ENCODE measurements around the gene ABCG4. TPM values are rescaled to one million over a fixed set of nuclear protein-coding genes. Genes with fewer than 3 reads are reported as not detected.
"Not testable (repeated sequence)": the region's sequence is repeated elsewhere in the genome, so short reads cannot be mapped to it uniquely, and the experiment has no call there.

ABCG4 gene
- 0.06 and 1.7 TPM in 2 replicates for total RNA-seq (2014; rRNA removed; shearing (Covaris generic))

GRCh38 chr11:119149018-119149785 is at the start of gene ABCG4:
Gene ABCG4 (plus strand): TSS chr11:119149052. CDS start chr11:119149966, 914 bp downstream.
- in situ Hi-C loops (cut with HindIII; ENCODE audit: low sequenced_read_pairs) = no loop called here
- DNase-seq (ENCODE audit: low spot score) = peak; percentile 60

- no peak for DNase-seq (ENCODE audit: low spot score)
- in situ Hi-C loops (cut with HindIII; ENCODE audit: low sequenced_read_pairs) = loop anchor here (10.0 to 25.0 kb wide), 2 partner anchors 85 to 213 kb away; partner anchors contain the start of genes MCAM, RPS25 and TRAPPC4
Observed at GRCh38 chr11:119099711-119100110, 49.1 kb upstream of the ABCG4 start.

DNA sequence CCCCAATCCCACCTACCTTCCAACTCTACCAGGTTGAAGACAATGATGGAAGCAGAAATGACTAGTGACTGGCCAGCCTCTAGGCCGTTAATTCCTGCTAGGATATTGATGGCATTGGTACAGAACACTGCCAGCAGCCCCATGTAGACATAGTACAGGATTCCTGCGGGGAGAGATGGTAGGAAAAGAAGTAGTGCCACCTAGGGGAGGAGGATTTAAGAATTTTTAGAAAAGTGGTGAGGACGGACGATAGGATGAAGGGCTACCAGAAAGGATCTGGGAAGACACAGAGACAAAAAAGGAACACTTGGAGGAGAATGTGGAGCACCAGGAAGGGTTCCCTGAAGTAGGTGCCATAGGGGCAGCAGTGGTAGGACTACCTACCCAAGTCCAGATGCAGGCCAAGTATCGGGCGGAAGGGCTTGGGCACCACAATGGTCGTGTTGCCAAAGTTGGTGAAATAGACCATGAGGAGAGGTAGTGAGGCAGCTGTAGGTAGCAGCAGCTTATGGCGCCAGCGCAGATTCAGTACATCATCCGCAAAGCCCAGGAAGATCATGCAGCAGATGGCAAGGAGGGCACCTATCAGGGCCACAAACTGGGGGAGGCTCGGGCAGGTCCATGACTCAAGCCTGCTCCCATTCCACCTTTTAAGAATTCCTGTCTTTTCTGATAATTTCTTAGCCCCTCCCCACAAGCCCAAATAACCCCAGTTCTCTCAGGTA is 48.4 kb upstream of the ABCG4 start:
- in situ Hi-C loops (cut with HindIII; ENCODE audit: low sequenced_read_pairs) = loop anchor here (10.0 to 25.0 kb wide), 2 partner anchors 86 to 212 kb away; partner anchors contain the start of genes MCAM, RPS25 and TRAPPC4

DNA sequence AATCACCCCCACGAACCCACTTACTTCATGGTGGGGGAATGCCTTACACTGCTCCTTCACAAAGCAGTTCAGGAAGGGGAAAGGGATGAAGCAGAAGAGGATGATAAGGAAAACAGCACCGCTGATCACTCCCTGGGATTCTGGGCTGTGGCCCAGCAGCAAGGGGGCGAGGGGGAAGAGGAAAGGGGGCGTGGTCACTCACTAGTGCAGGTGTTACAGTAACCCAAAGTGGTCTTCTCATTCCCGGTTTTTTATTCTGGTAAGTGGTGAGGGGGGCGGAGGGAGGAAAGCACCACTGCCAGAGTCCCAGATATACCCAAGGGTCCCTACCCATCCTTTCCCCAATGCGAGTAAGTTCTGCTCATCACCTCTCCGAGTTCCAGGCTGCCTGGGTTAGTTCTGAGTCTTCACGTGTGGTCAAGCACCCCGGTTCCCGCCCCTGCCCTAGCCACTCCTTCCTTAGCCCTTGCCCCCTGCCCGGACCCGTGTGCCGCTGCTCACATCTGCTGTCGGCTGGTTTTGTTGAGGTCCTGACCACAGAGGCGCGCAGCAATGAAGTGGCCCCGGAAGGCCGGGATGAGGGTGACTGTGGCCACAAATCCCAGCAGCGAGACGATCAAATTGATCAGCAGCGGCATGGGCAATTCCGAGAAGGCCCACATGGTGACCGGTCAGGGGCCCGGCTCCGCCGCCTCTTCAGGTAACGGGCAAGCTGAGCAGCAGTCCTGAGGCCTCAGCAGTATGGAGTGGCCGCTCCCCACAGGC is 47.7 kb upstream of the ABCG4 start:
- in situ Hi-C loops (cut with HindIII; ENCODE audit: low sequenced_read_pairs) = loop anchor here (10.0 to 25.0 kb wide), 2 partner anchors 86 to 211 kb away; partner anchors contain the start of genes MCAM, RPS25 and TRAPPC4

More for the DNA sequence above, 48.4 kb upstream of the ABCG4 start:
- no peak for DNase-seq (ENCODE audit: low spot score)

DNA sequence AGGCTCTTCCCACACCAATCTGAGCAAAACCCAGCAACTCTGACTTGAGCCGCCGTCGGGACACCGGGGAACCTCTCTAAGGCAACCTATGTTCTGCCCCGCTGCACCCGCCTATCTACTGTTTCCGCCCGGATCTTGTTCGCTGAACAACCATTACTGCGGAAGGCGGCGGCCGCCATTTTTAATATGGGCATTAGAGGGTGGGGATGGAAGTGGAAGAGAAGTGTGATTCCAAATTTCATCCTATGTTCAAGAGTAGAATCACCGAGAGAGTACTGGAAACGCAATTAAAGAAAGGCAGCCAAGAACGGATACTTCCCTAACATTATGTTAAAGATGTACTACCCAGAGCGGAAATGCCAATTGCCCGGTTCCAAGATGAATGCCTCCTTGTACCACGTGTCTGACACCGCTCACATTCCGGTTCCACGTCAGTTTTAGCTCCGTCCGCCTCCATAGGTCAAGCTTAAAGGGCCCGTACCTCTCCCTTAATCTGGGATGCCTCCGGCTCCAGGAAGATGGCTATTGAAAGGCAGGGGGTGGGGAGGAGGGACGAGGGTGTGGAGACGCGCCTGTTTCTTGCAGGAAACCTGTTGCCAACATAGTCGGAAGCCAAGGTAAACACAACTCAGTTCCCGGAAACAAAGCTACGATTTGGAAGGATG is 47.0 kb upstream of the ABCG4 start, which contains the start of gene DPAGT1:
Gene DPAGT1, minus strand, starts transcription at position 95 of the 665 bp plus-strand sequence. CDS start 198 bp downstream, outside the sequence.
- in situ Hi-C loops (cut with HindIII; ENCODE audit: low sequenced_read_pairs) = loop anchor here (10.0 to 25.0 kb wide), 2 partner anchors 87 to 210 kb away; partner anchors contain the start of genes MCAM, RPS25 and TRAPPC4
- peak; percentile 99 for DNase-seq (ENCODE audit: low spot score)

More for the DNA sequence above, 47.7 kb upstream of the ABCG4 start:
- no peak for DNase-seq (ENCODE audit: low spot score)

DNA sequence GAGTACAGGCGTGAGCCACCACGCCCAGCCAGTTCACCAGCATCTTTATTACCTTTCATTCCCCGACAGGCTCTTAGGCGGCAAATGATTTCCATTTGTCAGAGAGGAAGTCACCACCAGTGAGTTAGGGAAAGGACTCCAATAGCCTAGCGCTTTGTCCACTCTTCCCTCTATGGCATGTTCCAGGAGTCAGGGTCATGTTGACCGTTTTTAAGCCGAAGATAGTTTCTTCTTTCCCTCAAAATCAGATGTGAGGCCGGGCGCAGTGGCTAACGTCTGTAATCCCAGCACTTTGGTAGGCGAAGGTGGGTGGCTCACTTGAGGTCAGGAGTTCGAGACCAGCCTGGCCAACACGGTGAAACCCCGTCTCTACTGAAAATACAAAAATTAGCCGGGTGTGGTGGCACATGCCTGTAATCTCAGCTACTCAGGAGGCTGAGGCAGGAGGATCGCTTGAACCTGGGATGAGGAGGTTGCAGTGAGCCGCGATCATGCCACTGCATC is 45.6 kb upstream of the ABCG4 start:
- in situ Hi-C loops (cut with HindIII; ENCODE audit: low sequenced_read_pairs) = loop anchor here (10.0 to 25.0 kb wide), 2 partner anchors 88 to 209 kb away; partner anchors contain the start of genes MCAM, RPS25 and TRAPPC4
- not testable (repeated sequence) for DNase-seq (ENCODE audit: low spot score)

DNA sequence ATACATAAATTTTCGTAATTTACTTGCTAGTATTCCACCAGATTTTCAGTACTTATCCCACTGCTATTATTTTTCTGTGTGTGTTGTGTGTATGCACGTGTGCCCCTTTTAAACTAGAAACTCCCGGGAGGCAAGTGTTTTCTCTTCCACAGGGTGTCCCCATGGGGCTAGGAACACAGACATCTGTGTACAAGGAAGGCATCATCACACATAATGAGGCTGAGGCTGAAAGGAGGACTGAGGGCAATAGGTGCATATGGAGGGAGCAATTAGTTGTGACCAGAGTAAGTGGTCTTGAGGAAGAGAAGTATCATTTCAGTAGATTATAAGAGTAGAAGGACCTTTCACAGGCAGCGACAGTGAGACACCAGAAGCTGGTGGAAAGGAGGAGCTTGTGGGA is 45.1 kb upstream of the ABCG4 start:
- in situ Hi-C loops (cut with HindIII; ENCODE audit: low sequenced_read_pairs) = loop anchor here (10.0 to 25.0 kb wide), 2 partner anchors 89 to 209 kb away; partner anchors contain the start of genes MCAM, RPS25 and TRAPPC4
- DNase-seq (ENCODE audit: low spot score) = no peak

DNA sequence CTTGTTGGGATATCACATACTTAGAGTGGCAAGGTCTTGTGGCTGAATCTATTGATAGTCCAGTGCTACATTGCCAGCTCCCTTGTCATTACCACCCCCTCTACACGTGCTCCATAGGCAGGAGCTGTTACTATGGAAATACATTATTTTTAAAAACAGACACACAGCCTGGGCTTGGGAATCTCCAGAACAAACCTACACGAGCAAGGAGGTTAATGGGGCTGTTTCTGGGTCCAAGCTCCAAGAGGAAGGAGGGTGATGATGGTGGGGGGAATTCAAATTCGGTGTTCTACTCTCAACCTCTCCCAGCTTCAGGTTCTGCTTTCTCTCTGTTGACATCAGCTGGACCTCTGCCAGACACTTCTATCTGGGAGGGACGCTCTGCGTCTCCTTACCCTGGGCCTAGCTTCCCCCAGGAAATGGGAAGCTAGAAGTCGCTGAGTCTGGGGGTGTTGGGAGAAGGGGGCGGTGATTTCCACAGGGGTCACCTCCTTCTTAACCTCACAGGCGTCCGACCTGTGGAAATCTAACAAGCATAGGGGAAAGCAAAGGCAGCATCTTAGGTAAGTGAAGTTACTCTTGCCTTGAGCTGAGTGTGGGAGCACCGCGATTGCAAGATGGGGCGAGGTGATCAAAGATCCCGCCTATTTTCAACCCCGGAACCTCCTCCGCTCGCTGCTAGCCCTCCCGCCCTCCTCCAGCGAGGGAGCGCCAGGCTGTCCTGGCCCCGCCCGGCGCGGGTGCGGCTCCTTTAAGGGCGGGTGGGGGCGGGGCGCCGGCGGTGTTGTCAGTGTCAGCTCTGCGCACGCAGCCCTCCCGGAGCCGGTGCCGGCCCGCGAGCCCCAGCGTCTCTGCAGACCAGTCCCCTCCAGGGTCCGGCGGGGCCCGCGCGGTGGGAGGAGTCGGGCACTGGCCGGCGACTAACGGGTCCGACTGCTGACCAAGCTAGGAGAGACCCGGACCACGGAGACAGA is 42.0 kb upstream of the ABCG4 start, which contains the start of gene C2CD2L:
Gene C2CD2L, plus strand, starts transcription at position 781 of the 974 bp plus-strand sequence. CDS start 398 bp downstream, outside the sequence.
- in situ Hi-C loops (cut with HindIII; ENCODE audit: low sequenced_read_pairs) = loop anchor here (10.0 to 25.0 kb wide), 2 partner anchors 92 to 205 kb away; partner anchors contain the start of genes MCAM, RPS25 and TRAPPC4
- DNase-seq (ENCODE audit: low spot score) = peak; percentile 91

GRCh38 chr11:119107538-119108145 is 41.2 kb upstream of the ABCG4 start:
- DNase-seq (ENCODE audit: low spot score) = no peak
- in situ Hi-C loops (cut with HindIII; ENCODE audit: low sequenced_read_pairs) = loop anchor here (10.0 to 25.0 kb wide), 2 partner anchors 93 to 205 kb away; partner anchors contain the start of genes MCAM, RPS25 and TRAPPC4

- in situ Hi-C loops (cut with HindIII; ENCODE audit: low sequenced_read_pairs) = loop anchor here (10.0 to 25.0 kb wide), 2 partner anchors 94 to 204 kb away; partner anchors contain the start of genes MCAM, RPS25 and TRAPPC4
- peak; percentile 51 for DNase-seq (ENCODE audit: low spot score)
Observed at GRCh38 chr11:119108146-119108856, 40.6 kb upstream of the ABCG4 start.

DNA sequence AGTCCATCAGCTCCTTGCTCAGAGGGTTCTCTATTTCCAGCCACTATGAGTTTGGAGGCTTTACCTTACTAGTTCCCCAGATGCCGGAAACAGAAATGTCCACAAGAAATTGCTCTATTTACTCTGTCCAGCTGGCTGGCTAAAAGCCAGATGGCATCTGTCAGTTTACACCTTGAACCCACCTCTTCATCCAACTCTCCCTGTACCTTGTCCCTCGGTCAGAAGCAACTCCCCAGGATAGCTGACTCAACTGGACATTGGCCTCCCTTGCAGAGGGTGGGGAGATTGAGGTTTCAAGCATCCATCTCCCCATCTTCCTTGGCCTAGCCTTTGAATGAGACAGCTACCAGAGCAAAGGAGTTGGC is 40.0 kb upstream of the ABCG4 start:
- in situ Hi-C loops (cut with HindIII; ENCODE audit: low sequenced_read_pairs) = loop anchor here (10.0 to 25.0 kb wide), 2 partner anchors 94 to 203 kb away; partner anchors contain the start of genes MCAM, RPS25 and TRAPPC4
- DNase-seq (ENCODE audit: low spot score) = no peak

DNA sequence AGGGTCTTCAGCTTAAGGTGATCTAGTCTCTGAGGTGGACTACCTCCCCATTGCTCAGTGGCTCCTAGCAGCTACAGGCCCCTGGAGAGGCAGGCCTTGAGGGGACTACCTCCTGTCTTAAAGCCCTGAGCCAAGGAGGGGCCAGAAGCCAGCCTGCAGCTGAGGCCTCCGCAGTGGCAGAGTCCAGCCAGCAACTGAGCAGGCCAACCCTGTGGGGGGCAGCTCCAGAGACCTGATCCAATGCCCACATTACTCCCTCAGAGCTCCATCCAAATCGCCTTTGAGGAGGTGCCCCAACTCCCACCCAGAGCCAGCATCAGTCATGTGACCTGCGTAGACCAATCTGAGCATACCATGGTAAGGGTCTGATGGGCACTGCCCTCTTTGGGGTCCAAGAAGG is 39.0 kb upstream of the ABCG4 start:
- in situ Hi-C loops (cut with HindIII; ENCODE audit: low sequenced_read_pairs) = loop anchor here (10.0 to 25.0 kb wide), 2 partner anchors 95 to 202 kb away; partner anchors contain the start of genes MCAM, RPS25 and TRAPPC4
- DNase-seq (ENCODE audit: low spot score) = no peak

GRCh38 chr11:119110439-119110838 is 38.4 kb upstream of the ABCG4 start:
- in situ Hi-C loops (cut with HindIII; ENCODE audit: low sequenced_read_pairs) = loop anchor here (25.0 kb wide), 1 partner anchor 202 kb away; the partner anchor contains the start of gene MCAM
- no peak for DNase-seq (ENCODE audit: low spot score)

DNA sequence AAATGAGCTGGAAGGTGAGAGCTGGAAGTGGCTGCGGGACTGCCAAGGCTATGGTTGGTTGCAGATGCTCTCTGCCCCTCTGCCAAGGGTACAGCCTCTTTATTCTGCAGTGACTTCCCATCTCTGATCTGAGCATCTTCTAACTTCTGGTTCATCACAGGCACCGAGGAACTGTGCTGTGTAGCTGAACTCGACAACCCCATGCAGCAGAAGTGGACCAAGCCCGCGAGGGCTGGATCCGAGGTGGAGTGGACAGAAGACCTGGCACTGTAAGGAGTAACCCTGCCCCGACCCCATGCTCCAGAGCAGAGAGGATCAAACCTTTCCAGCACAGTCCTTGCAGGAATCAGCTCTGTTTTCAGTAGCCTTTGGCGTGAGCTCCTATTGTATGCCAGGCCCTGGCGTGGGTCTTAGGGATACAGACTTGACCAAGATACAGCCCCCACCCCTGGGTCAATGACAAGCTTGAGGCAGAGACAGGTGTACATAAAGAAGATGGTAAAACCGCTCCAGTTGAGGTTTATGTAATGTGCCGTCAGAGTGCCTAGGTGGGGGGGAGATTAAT is 37.4 kb upstream of the ABCG4 start:
- DNase-seq (ENCODE audit: low spot score) = no peak
- in situ Hi-C loops (cut with HindIII; ENCODE audit: low sequenced_read_pairs) = loop anchor here (25.0 kb wide), 1 partner anchor 201 kb away; the partner anchor contains the start of gene MCAM
